ENCODE results near the gene NOX4.

DNA sequence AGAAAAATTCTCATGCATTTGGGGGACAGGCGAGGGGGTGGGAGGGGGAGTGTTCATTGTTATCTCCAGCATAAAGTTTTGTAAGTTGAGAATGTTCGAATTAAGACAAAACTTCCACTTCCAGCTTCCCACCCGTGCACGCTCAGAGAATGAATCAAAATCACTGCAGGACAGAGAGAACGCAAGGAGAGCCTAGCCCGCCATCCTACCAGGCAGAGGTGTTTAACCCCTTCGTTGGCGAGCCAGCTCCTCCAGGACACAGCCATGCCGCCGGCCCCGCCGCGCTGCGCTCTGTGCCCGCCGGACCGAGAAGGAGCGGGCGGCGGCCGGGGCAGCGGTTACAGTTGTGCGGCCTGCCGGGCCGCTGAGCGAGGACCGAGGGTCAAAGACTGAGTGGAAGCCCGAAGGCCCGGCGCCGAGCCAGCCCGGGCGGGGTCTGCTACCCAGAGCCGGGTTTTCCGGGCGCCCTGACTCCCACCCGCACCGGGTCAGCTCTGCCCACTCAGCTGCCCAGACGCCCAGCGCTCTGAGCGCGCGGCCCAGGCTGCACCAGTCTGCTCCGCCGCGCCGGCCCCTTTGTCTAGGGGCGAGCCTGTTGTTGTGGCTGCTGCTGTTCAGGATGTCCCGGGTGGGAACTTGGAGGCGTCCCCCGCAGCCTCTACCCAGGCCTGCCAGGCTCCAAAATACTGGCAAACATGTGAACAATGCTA is at the start of gene NOX4:
- TF ChIP-seq, protein P1, sequence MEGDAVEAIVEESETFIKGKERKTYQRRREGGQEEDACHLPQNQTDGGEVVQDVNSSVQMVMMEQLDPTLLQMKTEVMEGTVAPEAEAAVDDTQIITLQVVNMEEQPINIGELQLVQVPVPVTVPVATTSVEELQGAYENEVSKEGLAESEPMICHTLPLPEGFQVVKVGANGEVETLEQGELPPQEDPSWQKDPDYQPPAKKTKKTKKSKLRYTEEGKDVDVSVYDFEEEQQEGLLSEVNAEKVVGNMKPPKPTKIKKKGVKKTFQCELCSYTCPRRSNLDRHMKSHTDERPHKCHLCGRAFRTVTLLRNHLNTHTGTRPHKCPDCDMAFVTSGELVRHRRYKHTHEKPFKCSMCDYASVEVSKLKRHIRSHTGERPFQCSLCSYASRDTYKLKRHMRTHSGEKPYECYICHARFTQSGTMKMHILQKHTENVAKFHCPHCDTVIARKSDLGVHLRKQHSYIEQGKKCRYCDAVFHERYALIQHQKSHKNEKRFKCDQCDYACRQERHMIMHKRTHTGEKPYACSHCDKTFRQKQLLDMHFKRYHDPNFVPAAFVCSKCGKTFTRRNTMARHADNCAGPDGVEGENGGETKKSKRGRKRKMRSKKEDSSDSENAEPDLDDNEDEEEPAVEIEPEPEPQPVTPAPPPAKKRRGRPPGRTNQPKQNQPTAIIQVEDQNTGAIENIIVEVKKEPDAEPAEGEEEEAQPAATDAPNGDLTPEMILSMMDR (IDR thresholded peaks at IDR 0.05; ENCODE audit: low read depth, low read length, poor library complexity, severe bottlenecking): no peak
- no peak for TF ChIP-seq EZH2phosphoT487 (IDR thresholded peaks at IDR 0.05; ENCODE audit: borderline replicate concordance, low read length)

Measured in DOHH2 (cell line).